ENCODE measurements around the gene ADCY4. TPM values are rescaled to one million over a fixed set of nuclear protein-coding genes. Genes with fewer than 3 reads are reported as not detected.

Gene ADCY4
- total and polyA plus RNA-seq, 2 of the 13 experiments (the other 11 are each of a cell fraction or from before 2014, with no cell fraction given), result 0.03 TPM; not detected in 1

DNA sequence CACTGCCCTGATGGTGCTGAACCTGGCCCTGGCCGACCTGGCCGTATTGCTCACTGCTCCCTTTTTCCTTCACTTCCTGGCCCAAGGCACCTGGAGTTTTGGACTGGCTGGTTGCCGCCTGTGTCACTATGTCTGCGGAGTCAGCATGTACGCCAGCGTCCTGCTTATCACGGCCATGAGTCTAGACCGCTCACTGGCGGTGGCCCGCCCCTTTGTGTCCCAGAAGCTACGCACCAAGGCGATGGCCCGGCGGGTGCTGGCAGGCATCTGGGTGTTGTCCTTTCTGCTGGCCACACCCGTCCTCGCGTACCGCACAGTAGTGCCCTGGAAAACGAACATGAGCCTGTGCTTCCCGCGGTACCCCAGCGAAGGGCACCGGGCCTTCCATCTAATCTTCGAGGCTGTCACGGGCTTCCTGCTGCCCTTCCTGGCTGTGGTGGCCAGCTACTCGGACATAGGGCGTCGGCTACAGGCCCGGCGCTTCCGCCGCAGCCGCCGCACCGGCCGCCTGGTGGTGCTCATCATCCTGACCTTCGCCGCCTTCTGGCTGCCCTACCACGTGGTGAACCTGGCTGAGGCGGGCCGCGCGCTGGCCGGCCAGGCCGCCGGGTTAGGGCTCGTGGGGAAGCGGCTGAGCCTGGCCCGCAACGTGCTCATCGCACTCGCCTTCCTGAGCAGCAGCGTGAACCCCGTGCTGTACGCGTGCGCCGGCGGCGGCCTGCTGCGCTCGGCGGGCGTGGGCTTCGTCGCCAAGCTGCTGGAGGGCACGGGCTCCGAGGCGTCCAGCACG is 18.9 kb downstream of the ADCY4 start (continued):
- TF ChIP-seq, protein P1, sequence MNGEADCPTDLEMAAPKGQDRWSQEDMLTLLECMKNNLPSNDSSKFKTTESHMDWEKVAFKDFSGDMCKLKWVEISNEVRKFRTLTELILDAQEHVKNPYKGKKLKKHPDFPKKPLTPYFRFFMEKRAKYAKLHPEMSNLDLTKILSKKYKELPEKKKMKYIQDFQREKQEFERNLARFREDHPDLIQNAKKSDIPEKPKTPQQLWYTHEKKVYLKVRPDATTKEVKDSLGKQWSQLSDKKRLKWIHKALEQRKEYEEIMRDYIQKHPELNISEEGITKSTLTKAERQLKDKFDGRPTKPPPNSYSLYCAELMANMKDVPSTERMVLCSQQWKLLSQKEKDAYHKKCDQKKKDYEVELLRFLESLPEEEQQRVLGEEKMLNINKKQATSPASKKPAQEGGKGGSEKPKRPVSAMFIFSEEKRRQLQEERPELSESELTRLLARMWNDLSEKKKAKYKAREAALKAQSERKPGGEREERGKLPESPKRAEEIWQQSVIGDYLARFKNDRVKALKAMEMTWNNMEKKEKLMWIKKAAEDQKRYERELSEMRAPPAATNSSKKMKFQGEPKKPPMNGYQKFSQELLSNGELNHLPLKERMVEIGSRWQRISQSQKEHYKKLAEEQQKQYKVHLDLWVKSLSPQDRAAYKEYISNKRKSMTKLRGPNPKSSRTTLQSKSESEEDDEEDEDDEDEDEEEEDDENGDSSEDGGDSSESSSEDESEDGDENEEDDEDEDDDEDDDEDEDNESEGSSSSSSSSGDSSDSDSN (CRISPR knock-in tag; IDR thresholded peaks at IDR 0.05), result peak; percentile 97
- peak; percentile 99 for TF ChIP-seq ARID2 (CRISPR knock-in tag; IDR thresholded peaks at IDR 0.05; ENCODE audit: borderline replicate concordance)
- TF ChIP-seq, protein P2, sequence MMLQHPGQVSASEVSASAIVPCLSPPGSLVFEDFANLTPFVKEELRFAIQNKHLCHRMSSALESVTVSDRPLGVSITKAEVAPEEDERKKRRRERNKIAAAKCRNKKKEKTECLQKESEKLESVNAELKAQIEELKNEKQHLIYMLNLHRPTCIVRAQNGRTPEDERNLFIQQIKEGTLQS (CRISPR knock-in tag; IDR thresholded peaks at IDR 0.05), result no peak; the same call in 1 of the 2 replicates
- peak; percentile 99 for TF ChIP-seq HES4 (CRISPR knock-in tag; IDR thresholded peaks at IDR 0.05; ENCODE audit: borderline replicate concordance)
- TF ChIP-seq ZNF101 (CRISPR knock-in tag; IDR thresholded peaks at IDR 0.05; ENCODE audit: borderline replicate concordance, low read depth), result peak; percentile 92; the same call in 1 of the 2 replicates
- TF ChIP-seq, protein P3, sequence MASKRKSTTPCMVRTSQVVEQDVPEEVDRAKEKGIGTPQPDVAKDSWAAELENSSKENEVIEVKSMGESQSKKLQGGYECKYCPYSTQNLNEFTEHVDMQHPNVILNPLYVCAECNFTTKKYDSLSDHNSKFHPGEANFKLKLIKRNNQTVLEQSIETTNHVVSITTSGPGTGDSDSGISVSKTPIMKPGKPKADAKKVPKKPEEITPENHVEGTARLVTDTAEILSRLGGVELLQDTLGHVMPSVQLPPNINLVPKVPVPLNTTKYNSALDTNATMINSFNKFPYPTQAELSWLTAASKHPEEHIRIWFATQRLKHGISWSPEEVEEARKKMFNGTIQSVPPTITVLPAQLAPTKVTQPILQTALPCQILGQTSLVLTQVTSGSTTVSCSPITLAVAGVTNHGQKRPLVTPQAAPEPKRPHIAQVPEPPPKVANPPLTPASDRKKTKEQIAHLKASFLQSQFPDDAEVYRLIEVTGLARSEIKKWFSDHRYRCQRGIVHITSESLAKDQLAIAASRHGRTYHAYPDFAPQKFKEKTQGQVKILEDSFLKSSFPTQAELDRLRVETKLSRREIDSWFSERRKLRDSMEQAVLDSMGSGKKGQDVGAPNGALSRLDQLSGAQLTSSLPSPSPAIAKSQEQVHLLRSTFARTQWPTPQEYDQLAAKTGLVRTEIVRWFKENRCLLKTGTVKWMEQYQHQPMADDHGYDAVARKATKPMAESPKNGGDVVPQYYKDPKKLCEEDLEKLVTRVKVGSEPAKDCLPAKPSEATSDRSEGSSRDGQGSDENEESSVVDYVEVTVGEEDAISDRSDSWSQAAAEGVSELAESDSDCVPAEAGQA (IDR thresholded peaks at IDR 0.05; ENCODE audit: low read depth), result peak; percentile 88; the same call in 1 of the 2 replicates
- TF ChIP-seq, protein P3 (CRISPR knock-in tag; IDR thresholded peaks at IDR 0.05; ENCODE audit: borderline replicate concordance), result peak; percentile 99
- TF ChIP-seq, protein P4, sequence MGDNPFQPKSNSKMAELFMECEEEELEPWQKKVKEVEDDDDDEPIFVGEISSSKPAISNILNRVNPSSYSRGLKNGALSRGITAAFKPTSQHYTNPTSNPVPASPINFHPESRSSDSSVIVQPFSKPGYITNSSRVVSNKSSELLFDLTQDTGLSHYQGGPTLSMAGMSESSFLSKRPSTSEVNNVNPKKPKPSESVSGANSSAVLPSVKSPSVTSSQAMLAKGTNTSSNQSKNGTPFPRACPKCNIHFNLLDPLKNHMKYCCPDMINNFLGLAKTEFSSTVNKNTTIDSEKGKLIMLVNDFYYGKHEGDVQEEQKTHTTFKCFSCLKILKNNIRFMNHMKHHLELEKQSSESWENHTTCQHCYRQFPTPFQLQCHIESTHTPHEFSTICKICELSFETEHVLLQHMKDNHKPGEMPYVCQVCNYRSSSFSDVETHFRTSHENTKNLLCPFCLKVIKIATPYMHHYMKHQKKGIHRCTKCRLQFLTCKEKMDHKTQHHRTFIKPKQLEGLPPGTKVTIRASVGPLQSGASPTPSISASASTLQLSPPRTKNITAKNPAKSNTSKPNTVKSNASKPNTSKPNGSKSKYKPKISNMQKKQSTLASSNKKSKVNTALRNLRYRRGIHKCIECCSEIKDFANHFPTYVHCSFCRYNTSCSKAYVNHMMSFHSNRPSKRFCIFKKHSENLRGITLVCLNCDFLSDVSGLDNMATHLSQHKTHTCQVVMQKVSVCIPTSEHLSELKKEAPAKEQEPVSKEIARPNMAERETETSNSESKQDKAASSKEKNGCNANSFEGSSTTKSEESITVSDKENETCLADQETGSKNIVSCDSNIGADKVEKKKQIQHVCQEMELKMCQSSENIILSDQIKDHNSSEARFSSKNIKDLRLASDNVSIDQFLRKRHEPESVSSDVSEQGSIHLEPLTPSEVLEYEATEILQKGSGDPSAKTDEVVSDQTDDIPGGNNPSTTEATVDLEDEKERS (CRISPR knock-in tag; IDR thresholded peaks at IDR 0.05), result peak; percentile 94
- TF ChIP-seq RXRA (CRISPR knock-in tag; IDR thresholded peaks at IDR 0.05), result peak; percentile 79
- peak; percentile 84 for TF ChIP-seq ZNF556 (CRISPR knock-in tag; IDR thresholded peaks at IDR 0.05; ENCODE audit: borderline replicate concordance)
- TF ChIP-seq GLI4 (CRISPR knock-in tag; IDR thresholded peaks at IDR 0.05; ENCODE audit: borderline replicate concordance), result peak; percentile 98; the same call in 1 of the 2 replicates
- TF ChIP-seq, protein P5, sequence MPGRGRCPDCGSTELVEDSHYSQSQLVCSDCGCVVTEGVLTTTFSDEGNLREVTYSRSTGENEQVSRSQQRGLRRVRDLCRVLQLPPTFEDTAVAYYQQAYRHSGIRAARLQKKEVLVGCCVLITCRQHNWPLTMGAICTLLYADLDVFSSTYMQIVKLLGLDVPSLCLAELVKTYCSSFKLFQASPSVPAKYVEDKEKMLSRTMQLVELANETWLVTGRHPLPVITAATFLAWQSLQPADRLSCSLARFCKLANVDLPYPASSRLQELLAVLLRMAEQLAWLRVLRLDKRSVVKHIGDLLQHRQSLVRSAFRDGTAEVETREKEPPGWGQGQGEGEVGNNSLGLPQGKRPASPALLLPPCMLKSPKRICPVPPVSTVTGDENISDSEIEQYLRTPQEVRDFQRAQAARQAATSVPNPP (CRISPR knock-in tag; IDR thresholded peaks at IDR 0.05), result peak; percentile 97
- peak; percentile 68 for TF ChIP-seq MZF1 (CRISPR knock-in tag; IDR thresholded peaks at IDR 0.05; ENCODE audit: borderline replicate concordance)

Data from HepG2 (cell line).